ENCODE results near the gene FBLN1.

GRCh38 chr22:45518136-45518535, 15.5 kb downstream of the FBLN1 start:
- TF ChIP-seq CTCF (IDR thresholded peaks at IDR 0.05; ENCODE audit: low read depth, low read length): no peak
- TF ChIP-seq MAX (IDR thresholded peaks at IDR 0.05; ENCODE audit: low read depth, low read length): no peak
